H1 (cell line): ENCODE measurements around the gene GMPPA.

Experiments
- ASH2L ChIP-seq: fragments of 200-600, 300-600 bp; sonication (generic); IDR thresholded peaks from one replicate; pipeline ENCODE4 v1.7.1; 2017; ENCODE audit warnings: low read length
- EZH2 ChIP-seq: fragments of 200-600 bp; sonication (generic); IDR thresholded peaks from 2 replicates; pipeline ENCODE4 v1.7.1; 2012; ENCODE audit warnings: low read depth, mild to moderate bottlenecking, moderate library complexity, low read length, inconsistent platforms; ENCODE audit not compliant: severe bottlenecking
- GABPA ChIP-seq: IDR thresholded peaks from 2 replicates; pipeline ENCODE4 v1.6.1; 2011; ENCODE audit warnings: mild to moderate bottlenecking, low read length, moderate library complexity, borderline replicate concordance; ENCODE audit not compliant: insufficient read depth
- HDAC6 ChIP-seq: IDR thresholded peaks from one replicate; pipeline ENCODE4 v1.7.1; 2012; ENCODE audit warnings: low read depth, mild to moderate bottlenecking, inconsistent platforms, low read length, moderate library complexity
- POLR2AphosphoS5 ChIP-seq: IDR thresholded peaks from 2 replicates; pipeline ENCODE4 v1.6.1; 2011; ENCODE audit warnings: low read depth, low read length
- RNF2 ChIP-seq: fragments of 200-900, 300-1000 bp; sonication (generic); IDR thresholded peaks from 2 replicates; pipeline ENCODE4 v1.7.1; 2016; ENCODE audit warnings: borderline replicate concordance, low read depth, mild to moderate bottlenecking, antibody characterized with exemption, low read length; ENCODE audit not compliant: poor library complexity, severe bottlenecking; ENCODE audit errors: missing control alignments
- TAF1 ChIP-seq: IDR thresholded peaks from 2 replicates; pipeline ENCODE4 v1.6.1; 2011; ENCODE audit warnings: mild to moderate bottlenecking, low read depth, low read length
- YY1 ChIP-seq: IDR thresholded peaks from 2 replicates; pipeline ENCODE4 v1.6.1; 2011; ENCODE audit warnings: low read depth, mild to moderate bottlenecking, low read length

GRCh38 chr2:219466816-219467735 lies 31.6 kb upstream of the GMPPA start:
- TF ChIP-seq ASH2L = no peak
- TF ChIP-seq YY1 = no peak
- TF ChIP-seq POLR2AphosphoS5 = no peak
- TF ChIP-seq TAF1 = no peak
- TF ChIP-seq HDAC6 = no peak
- no peak for TF ChIP-seq GABPA
- no peak for TF ChIP-seq RNF2
- no peak for TF ChIP-seq EZH2
